Peyer's patch (tissue), 4 donors: ENCODE data around the gene GAB1.

Experiments used
- POLR2A ChIP-seq, 2 donors: fragments of 450-650 bp; IDR thresholded peaks; one replicate each; pipeline ENCODE4 v1.5.1; 2017; ENCODE audit warnings: antibody characterized with exemption in 2 of 2, mild to moderate bottlenecking in 2 of 2, moderate library complexity in 2 of 2
- TF ChIP-seq, protein P1 (sequence below), 6 experiments: fragments of 450-650 bp in 4 of 6; fragments of 200-600 bp in 2 of 6; sonication (generic) in 1 of 6; IDR thresholded peaks; one replicate each; pipeline ENCODE4 v1.5.1; 2017 to 2019; ENCODE audit warnings: antibody characterized with exemption in 6 of 6, mild to moderate bottlenecking in 3 of 6, moderate library complexity in 1 of 6

DNA sequence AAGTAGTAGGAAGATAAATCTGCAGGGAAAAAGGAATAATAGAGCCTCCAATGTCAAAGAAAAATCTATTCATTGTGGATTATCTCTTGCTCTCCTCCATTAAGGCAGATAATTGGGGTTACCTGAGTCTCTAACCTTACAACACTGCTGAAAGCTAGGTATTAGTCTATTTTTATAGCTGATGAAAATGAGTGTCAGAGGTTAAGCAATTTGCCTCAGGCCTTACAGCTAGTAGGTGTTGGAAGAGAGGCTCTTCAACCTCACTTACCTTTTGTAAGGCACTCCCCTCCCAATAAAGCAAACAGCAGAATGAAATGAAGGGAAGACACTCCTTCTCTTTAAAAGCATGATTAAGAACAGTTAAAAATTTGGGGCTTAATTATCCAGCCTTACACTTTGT lies 45.4 kb upstream of the GAB1 start:
- TF ChIP-seq, protein P1, sequence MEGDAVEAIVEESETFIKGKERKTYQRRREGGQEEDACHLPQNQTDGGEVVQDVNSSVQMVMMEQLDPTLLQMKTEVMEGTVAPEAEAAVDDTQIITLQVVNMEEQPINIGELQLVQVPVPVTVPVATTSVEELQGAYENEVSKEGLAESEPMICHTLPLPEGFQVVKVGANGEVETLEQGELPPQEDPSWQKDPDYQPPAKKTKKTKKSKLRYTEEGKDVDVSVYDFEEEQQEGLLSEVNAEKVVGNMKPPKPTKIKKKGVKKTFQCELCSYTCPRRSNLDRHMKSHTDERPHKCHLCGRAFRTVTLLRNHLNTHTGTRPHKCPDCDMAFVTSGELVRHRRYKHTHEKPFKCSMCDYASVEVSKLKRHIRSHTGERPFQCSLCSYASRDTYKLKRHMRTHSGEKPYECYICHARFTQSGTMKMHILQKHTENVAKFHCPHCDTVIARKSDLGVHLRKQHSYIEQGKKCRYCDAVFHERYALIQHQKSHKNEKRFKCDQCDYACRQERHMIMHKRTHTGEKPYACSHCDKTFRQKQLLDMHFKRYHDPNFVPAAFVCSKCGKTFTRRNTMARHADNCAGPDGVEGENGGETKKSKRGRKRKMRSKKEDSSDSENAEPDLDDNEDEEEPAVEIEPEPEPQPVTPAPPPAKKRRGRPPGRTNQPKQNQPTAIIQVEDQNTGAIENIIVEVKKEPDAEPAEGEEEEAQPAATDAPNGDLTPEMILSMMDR (IDR thresholded peaks at IDR 0.05), result no peak
- TF ChIP-seq POLR2A (IDR thresholded peaks at IDR 0.05), result no peak
